NK-92 (cell line): Measurements from ENCODE around the gene CPPED1.

Source experiments
- DNase-seq: peaks from one replicate; lab custom pipeline; 2025; ENCODE audit not compliant: unreplicated experiment; lab: John Stamatoyannopoulos, UW

CPPED1 gene

GRCh38 chr16:12739738-12740137, 63.9 kb downstream of the CPPED1 start:
- DNase-seq: no peak

GRCh38 chr16:12737563-12737962, 66.1 kb downstream of the CPPED1 start:
- no peak for DNase-seq

- DNase-seq: no peak
Observed at GRCh38 chr16:12735805-12736204, 67.9 kb downstream of the CPPED1 start.

GRCh38 chr16:12732600-12732999, 71.1 kb downstream of the CPPED1 start:
- no peak for DNase-seq

GRCh38 chr16:12729448-12729847, 74.2 kb downstream of the CPPED1 start:
- DNase-seq: no peak

- DNase-seq: no peak
Observed at GRCh38 chr16:12728469-12728868, 75.2 kb downstream of the CPPED1 start.

GRCh38 chr16:12724226-12724625, 79.5 kb downstream of the CPPED1 start:
- no peak for DNase-seq

- DNase-seq: no peak
Observed at GRCh38 chr16:12723681-12724080, 80.0 kb downstream of the CPPED1 start.

- DNase-seq: no peak
Observed at GRCh38 chr16:12721841-12722421, 81.8 kb downstream of the CPPED1 start.

GRCh38 chr16:12719972-12720371, 83.7 kb downstream of the CPPED1 start:
- DNase-seq: no peak

- no peak for DNase-seq
Observed at GRCh38 chr16:12716658-12717057, 87.0 kb downstream of the CPPED1 start.

- DNase-seq: no peak
Observed at GRCh38 chr16:12709807-12710206, 93.9 kb downstream of the CPPED1 start.

GRCh38 chr16:12708266-12708665, 95.4 kb downstream of the CPPED1 start:
- DNase-seq: no peak

GRCh38 chr16:12706628-12707027, 97.1 kb downstream of the CPPED1 start:
- DNase-seq: no peak

GRCh38 chr16:12704492-12705111, 99.1 kb downstream of the CPPED1 start:
- DNase-seq: no peak

- DNase-seq: no peak
Observed at GRCh38 chr16:12703935-12704334, 99.8 kb downstream of the CPPED1 start.

- no peak for DNase-seq
Observed at GRCh38 chr16:12700161-12700560, 103.5 kb downstream of the CPPED1 start.

- DNase-seq: no peak
Observed at GRCh38 chr16:12699161-12699560, 104.5 kb downstream of the CPPED1 start.

- no peak for DNase-seq
Observed at GRCh38 chr16:12697437-12697836, 106.2 kb downstream of the CPPED1 start.

- no peak for DNase-seq
Observed at GRCh38 chr16:12695454-12695853, 108.2 kb downstream of the CPPED1 start.

- DNase-seq: no peak
Observed at GRCh38 chr16:12690024-12690423, 113.7 kb downstream of the CPPED1 start.

- DNase-seq: no peak
Observed at GRCh38 chr16:12688951-12689850, 114.5 kb downstream of the CPPED1 start.
